ENCODE data around the gene SLC2A2. TPM values are rescaled to one million over a fixed set of nuclear protein-coding genes. Genes with fewer than 3 reads are reported as not detected.
"Not testable (repeated sequence)": the region's sequence is repeated elsewhere in the genome, so short reads cannot be mapped to it uniquely, and the experiment has no call there.

The SLC2A2 gene
- total and polyA plus RNA-seq, 7 donors, result not detected

DNA sequence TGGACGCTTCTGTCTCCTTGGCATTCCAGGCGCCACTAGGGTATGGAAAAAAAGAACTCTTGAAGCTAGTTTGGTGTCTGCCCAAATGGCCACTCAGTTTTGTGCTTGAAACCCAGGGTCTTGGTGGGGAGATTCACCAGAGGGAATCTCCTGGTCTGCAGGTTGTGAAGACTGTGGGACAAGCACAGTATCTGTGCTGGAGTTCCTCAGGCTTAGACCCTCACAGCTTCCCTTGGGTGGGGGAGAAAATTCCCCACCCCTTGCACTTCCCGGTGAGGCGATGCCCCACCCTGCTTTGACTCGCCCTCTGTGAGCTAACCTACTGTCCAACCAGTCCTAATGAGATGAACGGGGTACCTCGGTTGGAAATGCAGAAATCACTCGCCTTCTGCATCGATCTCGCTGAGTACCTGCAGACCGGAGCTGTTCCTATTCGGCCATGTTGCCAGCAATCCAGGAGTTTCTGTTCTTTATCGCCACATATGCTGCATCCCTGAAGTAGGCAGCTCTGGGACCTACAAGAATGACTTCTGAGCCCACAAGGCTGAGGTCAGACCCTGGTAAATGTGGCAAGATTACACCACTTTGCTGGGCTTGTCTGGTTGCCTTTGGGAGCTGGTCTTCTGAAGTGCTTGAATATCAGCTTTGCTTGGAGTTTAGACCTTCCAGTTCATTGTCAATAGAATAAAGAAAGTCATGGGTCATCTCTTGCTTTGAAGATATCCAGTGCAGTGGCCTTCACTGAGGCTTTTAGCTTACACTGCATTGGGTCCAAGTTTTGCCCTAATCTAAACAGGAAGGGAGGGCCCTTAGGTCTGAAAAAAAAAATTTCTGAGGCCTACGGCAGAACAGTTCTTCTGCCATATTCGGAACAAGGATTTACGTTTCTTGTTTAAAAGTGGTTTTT lies 51.0 kb downstream of the SLC2A2 start:
- H3K36me3 ChIP-seq, result no peaks in the 10 kb centered on the region
- 91 to 94% methylated on average over 16 of the region's 16 CpGs for WGBS, 2 donors
- TF ChIP-seq CTCF (IDR thresholded peaks at IDR 0.05), result no peak
- no peak for TF ChIP-seq POLR2AphosphoS5 (IDR thresholded peaks at IDR 0.05)
- no peak for TF ChIP-seq POLR2A (IDR thresholded peaks at IDR 0.05)
- no peak for TF ChIP-seq EP300 (IDR thresholded peaks at IDR 0.05)
- H3K4me1 ChIP-seq, result no peaks in the 10 kb centered on the region
- H3K27ac ChIP-seq, result no peak overlapping the region
- no peak overlapping the region for H3K4me3 ChIP-seq
- intact Hi-C loops (cut with DNase I), result no loop called here
- H3K27me3 ChIP-seq, result peaks cover 0 to 3% (median 0%) of the 10 kb centered on the region in 3 donors
- no peak for DNase-seq
- H3K9me3 ChIP-seq, result no peaks in the 10 kb centered on the region

DNA sequence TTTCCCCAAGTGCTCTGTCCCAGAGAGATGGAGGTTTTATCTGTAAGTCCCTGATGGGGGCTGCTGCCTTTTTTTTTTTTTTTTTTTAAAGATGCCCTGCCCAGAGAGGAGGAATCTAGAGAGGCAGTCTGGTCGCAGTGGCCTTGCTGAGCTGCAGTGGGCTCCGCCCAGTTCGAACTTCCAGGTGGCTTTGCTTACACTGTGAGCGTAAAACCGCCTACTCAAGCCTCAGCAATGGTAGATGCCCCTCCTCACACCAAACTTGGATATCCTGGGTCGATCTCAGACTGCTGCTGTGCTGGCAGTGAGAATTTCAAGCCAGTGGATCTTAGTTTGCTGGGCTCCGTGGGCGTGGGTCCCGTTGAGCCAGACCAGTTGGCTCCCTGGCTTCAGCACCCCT lies 51.6 kb downstream of the SLC2A2 start:
- Histone ChIP-seq H3K4me3 (no peak overlapping the region), H3K9me3 (no peaks in the 10 kb centered on the region), H3K27me3 (peaks cover 0 to 3% (median 0%) of the 10 kb centered on the region in 3 donors), H3K4me1 (no peaks in the 10 kb centered on the region), H3K36me3 (no peaks in the 10 kb centered on the region), H3K27ac (no peak overlapping the region)
- DNase-seq, result no peak
- 49 to 74% methylated on average over 9 of the region's 9 CpGs for WGBS, 2 donors
- intact Hi-C loops (cut with DNase I), result no loop called here
- TF ChIP-seq CTCF (IDR thresholded peaks at IDR 0.05) (no peak), EP300 (IDR thresholded peaks at IDR 0.05) (no peak), POLR2A (IDR thresholded peaks at IDR 0.05) (no peak), POLR2AphosphoS5 (IDR thresholded peaks at IDR 0.05) (no peak)

DNA sequence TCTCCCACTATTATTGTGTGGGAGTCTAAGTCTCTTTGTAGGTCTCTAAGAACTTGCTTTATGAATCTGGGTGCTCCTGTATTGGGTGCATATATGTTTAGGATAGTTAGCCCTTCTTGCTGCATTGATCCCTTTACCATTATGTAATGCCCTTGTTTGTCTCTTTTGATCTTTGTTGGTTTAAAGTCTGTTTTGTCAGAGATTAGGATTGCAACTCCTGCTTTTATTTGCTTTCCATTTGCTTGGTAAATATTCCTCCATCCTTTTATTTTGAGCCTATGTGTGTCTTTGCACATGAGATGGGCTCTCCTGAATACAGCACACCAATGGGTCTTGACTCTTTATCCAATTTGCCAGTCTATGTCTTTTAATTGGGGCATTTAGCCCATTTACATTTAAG lies 53.6 kb downstream of the SLC2A2 start:
- intact Hi-C loops (cut with DNase I); DNase-seq: not testable (repeated sequence)

DNA sequence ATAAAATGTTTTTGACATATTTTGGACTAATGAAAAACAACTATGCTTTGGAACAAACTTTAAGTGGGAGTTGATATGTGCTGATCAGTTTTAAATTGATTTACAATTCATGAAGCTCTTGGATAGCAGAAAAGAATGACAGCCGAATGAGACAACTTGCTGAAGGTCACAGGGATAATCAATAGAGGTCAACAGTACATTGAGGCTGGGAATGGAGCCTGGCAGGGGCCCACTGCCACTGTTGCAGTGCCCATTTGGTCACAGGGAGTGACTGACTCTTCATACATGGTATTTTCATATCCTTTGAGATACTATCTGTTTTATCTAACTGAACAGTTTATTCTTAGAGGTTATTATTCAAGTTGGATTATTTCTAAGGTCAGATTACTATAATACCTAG lies 59.4 kb downstream of the SLC2A2 start:
- H3K4me3 ChIP-seq, result no peak overlapping the region
- no peaks in the 10 kb centered on the region for H3K9me3 ChIP-seq
- DNase-seq, result no peak
- no peak for TF ChIP-seq EP300 (IDR thresholded peaks at IDR 0.05)
- TF ChIP-seq POLR2AphosphoS5 (IDR thresholded peaks at IDR 0.05), result no peak
- no peak for TF ChIP-seq CTCF (IDR thresholded peaks at IDR 0.05)
- TF ChIP-seq POLR2A (IDR thresholded peaks at IDR 0.05), result no peak
- H3K27ac ChIP-seq, result no peak overlapping the region
- intact Hi-C loops (cut with DNase I), result no loop called here
- no peaks in the 10 kb centered on the region for H3K36me3 ChIP-seq
- H3K4me1 ChIP-seq, result peaks cover 0 to 7% (median 3%) of the 10 kb centered on the region in 4 donors
- H3K27me3 ChIP-seq, result no peaks in the 10 kb centered on the region
- 83 to 85% methylated on average over 1 of the region's 1 CpG for WGBS, 2 donors

More for the DNA sequence above, 53.6 kb downstream of the SLC2A2 start:
- H3K27ac ChIP-seq, H3K4me1 ChIP-seq, H3K9me3 ChIP-seq, H3K27me3 ChIP-seq, H3K36me3 ChIP-seq, H3K4me3 ChIP-seq: not testable (repeated sequence)

GRCh38 chr3:170966495-170966894 lies 60.0 kb downstream of the SLC2A2 start:
- 46 to 79% methylated on average over 1 of the region's 1 CpG for WGBS, 2 donors

More at GRCh38 chr3:170966495-170966894, 60.0 kb downstream of the SLC2A2 start:
- Histone ChIP-seq H3K27ac (no peak overlapping the region), H3K27me3 (no peaks in the 10 kb centered on the region), H3K36me3 (no peaks in the 10 kb centered on the region), H3K9me3 (no peaks in the 10 kb centered on the region), H3K4me1 (peaks cover 0 to 7% (median 3%) of the 10 kb centered on the region in 4 donors), H3K4me3 (no peak overlapping the region)
- TF ChIP-seq POLR2AphosphoS5 (IDR thresholded peaks at IDR 0.05), result no peak
- no peak for TF ChIP-seq POLR2A (IDR thresholded peaks at IDR 0.05)
- intact Hi-C loops (cut with DNase I), result no loop called here
- no peak for DNase-seq
